Activated CD8-positive, alpha-beta memory T cell treated with anti-CD3 and anti-CD28 coated beads, Interleukin-2, amount 50 U/mL, for 24 hours (primary cell): Measurements from ENCODE around the gene XXYLT1.

ENCODE experiments used
- DNase-seq: peaks from one replicate; pipeline ENCODE4 v3.0.0-alpha.2; 2020; ENCODE audit errors: extremely low read depth

Gene XXYLT1

GRCh38 chr3:195168009-195168762 is 102.8 kb downstream of the XXYLT1 start:
- no peak for DNase-seq

GRCh38 chr3:195165790-195166189 is 105.2 kb downstream of the XXYLT1 start:
- DNase-seq = no peak

GRCh38 chr3:195165265-195165609 is 105.7 kb downstream of the XXYLT1 start:
- no peak for DNase-seq

GRCh38 chr3:195164573-195165264 is 106.2 kb downstream of the XXYLT1 start:
- no peak for DNase-seq

- DNase-seq = no peak
These were observed 107.0 kb downstream of the XXYLT1 start for GRCh38 chr3:195163719-195164572.

- DNase-seq = no peak
These were observed 108.1 kb downstream of the XXYLT1 start for GRCh38 chr3:195162816-195163215.

- DNase-seq = no peak
These were observed 108.8 kb downstream of the XXYLT1 start for GRCh38 chr3:195162033-195162669.

GRCh38 chr3:195160908-195161434 is 110.0 kb downstream of the XXYLT1 start:
- DNase-seq = no peak

- no peak for DNase-seq
These were observed 110.6 kb downstream of the XXYLT1 start for GRCh38 chr3:195160257-195160898.

GRCh38 chr3:195159814-195160165 is 111.2 kb downstream of the XXYLT1 start:
- no peak for DNase-seq

- no peak for DNase-seq
These were observed 111.7 kb downstream of the XXYLT1 start for GRCh38 chr3:195159117-195159813.

GRCh38 chr3:195156286-195156890 is 114.6 kb downstream of the XXYLT1 start:
- no peak for DNase-seq

- no peak for DNase-seq
These were observed 115.3 kb downstream of the XXYLT1 start for GRCh38 chr3:195155570-195156241.

GRCh38 chr3:195154793-195155535 is 116.0 kb downstream of the XXYLT1 start:
- DNase-seq = no peak

GRCh38 chr3:195154111-195154791 is 116.7 kb downstream of the XXYLT1 start:
- no peak for DNase-seq

GRCh38 chr3:195153653-195154052 is 117.3 kb downstream of the XXYLT1 start:
- DNase-seq = no peak

GRCh38 chr3:195153130-195153529 is 117.8 kb downstream of the XXYLT1 start:
- no peak for DNase-seq

- no peak for DNase-seq
These were observed 119.0 kb downstream of the XXYLT1 start for GRCh38 chr3:195151866-195152541.
